ENCODE results near the gene SPAG5.

SPAG5 gene

GRCh38 chr17:28544402-28545140 lies 54.3 kb downstream of the SPAG5 start:
- DNase-seq, result no peak

DNA sequence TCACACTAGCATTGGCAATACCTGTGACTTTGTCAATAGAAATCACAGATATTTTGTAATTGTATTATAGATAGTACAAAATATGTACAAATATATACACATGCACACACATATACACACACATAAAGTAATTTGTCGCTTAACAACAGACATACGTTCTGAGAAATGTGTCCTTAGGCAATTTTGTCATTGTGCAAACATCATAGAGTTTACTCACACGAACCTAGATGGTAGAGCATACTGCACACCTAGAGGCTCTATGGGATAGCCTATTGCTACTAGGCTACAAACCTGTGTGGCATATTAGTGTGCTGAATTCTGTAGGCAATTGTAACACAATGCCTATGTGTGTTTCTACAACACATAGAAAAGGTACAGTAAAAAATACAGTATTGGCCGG lies 57.4 kb downstream of the SPAG5 start:
- no peak for DNase-seq

DNA sequence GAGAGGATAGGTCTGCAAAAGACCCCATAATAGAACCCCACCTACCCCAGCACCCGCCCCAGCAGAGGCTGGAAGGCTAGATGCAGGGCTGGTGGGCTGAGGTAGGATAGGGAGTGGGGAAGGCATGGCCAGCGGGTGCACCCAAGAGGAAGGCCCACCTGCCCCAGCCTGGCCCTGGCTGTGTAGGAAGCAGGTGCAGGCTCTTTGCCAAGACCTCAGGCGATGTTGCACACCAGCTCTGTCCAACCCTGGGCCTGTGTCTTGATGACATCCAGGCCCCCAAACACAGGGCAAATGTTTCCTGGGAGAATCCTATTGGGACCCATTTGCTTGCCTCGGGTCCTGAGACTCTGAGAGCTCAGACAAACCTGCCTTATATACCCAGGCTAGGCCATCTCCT lies 58.6 kb downstream of the SPAG5 start:
- no peak for DNase-seq

GRCh38 chr17:28538296-28538895 lies 60.4 kb downstream of the SPAG5 start:
- DNase-seq, result no peak

- DNase-seq, result no peak
These were observed 61.6 kb downstream of the SPAG5 start for GRCh38 chr17:28537219-28537610.

- DNase-seq, result no peak
These were observed 62.1 kb downstream of the SPAG5 start for GRCh38 chr17:28536532-28537218.

GRCh38 chr17:28534740-28535375 lies 64.0 kb downstream of the SPAG5 start:
- no peak for DNase-seq

GRCh38 chr17:28533091-28533807 lies 65.6 kb downstream of the SPAG5 start:
- DNase-seq, result no peak

DNA sequence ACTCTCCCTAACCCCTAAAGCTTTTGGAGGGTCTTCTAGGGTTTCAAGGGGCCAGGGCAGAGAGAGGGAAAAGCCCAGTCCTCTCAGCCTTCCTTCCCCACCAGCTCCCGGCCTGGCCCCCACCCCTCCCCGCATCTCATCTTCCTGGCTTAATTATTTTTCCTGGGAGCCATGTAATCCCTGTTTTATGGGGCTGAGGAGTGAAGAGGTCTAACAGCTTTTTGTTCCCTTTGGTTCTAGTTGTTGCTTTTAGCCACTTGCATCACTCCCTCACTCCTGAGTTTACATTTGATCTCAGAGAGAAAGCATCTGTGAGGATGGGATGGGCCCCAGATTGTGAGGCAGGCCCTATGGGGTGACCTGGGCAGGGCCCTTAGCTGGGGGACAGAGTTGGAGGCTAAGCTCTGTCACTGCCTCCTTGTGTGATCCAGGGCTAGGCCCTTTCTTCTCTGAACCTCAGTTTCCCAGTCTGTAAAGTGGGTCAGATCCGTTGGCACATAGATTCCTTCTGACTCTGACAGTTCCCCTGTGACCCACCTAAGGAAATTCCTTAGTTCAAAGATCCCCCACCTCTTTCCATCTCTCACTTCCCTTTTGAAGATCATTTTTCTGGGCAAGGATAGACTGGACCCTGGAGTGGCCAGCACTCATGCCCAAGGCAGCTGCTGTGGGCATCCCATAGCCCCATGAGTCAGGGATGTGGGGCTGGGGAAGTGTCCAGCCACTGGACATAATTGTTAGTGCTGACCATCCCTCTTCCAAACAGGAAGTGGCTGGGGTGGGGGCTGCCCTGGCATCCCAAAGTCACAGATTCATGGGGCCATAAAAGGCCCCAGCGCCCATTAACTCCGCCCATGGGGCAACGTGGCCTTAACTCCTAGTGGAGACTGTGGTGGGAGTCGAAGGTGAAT lies 66.5 kb downstream of the SPAG5 start:
- DNase-seq, result no peak

DNA sequence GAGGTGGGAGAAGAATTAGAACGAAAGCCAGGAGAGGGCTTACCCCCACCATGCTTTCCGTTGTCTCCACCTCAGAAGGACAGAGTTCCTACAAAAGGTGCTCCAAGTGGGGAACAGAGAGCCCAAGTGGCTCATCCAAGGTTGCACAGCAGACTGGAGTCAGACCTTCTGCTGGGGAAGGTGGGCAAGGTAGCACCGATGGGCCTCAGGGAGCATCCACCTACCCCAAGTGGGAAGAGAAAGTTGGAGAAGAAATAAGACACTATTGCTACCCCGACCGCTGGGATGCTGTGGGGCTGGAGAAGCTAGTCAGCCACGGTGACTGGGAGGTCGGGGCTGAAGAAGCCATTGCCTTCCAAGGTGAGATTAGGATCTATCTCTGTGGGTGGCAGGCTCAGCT lies 67.9 kb downstream of the SPAG5 start:
- no peak for DNase-seq

GRCh38 chr17:28530250-28530649 lies 68.6 kb downstream of the SPAG5 start:
- DNase-seq, result no peak

DNA sequence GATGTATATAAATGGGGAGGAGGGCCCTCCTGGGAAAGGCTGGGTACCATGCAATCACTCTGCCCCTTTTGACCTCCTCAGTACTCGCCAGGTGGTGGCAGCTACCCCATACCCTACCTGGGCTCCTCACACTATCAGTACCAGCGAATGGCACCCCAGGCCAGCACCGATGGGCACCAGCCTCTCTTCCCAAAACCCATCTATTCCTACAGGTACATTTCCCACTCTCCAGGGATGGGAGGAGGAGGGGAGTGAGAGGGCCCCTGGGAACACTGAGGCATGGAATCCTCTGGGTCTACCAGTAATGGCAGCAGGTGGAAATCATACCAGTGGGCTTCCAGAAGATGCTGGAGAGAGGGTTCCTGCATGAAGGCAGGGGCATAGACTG lies 69.8 kb downstream of the SPAG5 start:
- no peak for DNase-seq

DNA sequence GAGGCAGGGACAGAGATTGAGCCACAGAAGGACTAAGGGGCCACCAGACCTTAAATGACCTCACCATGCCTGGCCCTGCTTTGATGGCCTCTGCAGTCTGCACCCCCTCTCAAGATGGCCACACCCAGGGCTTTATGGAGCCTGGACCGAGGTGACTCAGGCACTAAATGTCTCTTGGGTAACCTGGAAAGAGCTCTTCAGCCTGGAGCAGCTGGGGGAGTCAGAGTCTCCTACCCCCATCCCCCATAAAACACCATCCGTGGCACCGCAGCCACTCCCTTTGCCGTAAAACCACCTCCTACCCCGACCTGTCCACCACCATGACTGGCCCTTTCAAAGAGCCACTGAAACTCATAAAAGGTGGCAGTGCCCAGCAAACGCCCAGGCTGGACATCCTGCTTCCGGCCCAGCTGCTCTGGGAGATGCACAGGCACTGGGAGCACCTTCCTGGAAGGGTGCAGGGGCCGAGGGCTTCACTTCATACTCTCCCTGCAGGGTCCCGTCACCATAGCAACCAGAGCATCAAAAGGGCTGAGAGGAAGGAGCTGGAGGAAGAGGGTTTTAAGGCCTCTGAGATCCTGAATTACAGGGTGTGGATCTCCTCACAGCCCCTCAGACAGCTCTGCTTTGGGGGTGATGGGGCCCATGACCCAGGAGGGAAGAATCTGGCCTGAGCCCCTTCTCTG lies 70.4 kb downstream of the SPAG5 start:
- DNase-seq, result no peak

- no peak for DNase-seq
These were observed 71.0 kb downstream of the SPAG5 start for GRCh38 chr17:28527859-28528258.
